Measurements from ENCODE around the gene B4GALNT3.
A peak's percentile ranks its signal among the peaks of the same experiment; 100 is the strongest.

The B4GALNT3 gene

DNA sequence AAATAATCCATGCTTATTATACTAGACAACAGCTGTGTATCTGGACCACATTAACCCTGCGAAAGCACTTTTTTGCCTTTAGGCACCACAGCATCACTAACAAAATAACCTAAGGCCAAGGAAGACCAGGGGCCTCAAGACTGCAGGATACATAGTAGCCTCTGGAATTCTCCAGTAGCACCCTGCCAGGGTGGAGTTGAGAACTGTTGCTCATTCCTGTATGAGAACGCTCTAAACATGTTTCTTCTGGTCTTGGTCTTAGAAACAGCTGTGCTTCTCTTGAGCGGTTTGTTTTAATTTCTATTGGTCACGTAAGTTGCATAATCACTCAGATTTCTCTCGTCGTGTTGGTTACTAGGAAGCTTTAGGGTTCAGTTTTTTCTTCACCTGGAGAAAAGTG lies 7.9 kb downstream of the B4GALNT3 start:
- H3K4me3 ChIP-seq (replicated peaks; ENCODE audit: low read depth, low read length) = no peak overlapping the region
- no peak for DNase-seq (ENCODE audit: low read depth)
- TF ChIP-seq, protein P1, sequence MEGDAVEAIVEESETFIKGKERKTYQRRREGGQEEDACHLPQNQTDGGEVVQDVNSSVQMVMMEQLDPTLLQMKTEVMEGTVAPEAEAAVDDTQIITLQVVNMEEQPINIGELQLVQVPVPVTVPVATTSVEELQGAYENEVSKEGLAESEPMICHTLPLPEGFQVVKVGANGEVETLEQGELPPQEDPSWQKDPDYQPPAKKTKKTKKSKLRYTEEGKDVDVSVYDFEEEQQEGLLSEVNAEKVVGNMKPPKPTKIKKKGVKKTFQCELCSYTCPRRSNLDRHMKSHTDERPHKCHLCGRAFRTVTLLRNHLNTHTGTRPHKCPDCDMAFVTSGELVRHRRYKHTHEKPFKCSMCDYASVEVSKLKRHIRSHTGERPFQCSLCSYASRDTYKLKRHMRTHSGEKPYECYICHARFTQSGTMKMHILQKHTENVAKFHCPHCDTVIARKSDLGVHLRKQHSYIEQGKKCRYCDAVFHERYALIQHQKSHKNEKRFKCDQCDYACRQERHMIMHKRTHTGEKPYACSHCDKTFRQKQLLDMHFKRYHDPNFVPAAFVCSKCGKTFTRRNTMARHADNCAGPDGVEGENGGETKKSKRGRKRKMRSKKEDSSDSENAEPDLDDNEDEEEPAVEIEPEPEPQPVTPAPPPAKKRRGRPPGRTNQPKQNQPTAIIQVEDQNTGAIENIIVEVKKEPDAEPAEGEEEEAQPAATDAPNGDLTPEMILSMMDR (IDR thresholded peaks at IDR 0.05; ENCODE audit: low read length, missing control alignments) = no peak

DNA sequence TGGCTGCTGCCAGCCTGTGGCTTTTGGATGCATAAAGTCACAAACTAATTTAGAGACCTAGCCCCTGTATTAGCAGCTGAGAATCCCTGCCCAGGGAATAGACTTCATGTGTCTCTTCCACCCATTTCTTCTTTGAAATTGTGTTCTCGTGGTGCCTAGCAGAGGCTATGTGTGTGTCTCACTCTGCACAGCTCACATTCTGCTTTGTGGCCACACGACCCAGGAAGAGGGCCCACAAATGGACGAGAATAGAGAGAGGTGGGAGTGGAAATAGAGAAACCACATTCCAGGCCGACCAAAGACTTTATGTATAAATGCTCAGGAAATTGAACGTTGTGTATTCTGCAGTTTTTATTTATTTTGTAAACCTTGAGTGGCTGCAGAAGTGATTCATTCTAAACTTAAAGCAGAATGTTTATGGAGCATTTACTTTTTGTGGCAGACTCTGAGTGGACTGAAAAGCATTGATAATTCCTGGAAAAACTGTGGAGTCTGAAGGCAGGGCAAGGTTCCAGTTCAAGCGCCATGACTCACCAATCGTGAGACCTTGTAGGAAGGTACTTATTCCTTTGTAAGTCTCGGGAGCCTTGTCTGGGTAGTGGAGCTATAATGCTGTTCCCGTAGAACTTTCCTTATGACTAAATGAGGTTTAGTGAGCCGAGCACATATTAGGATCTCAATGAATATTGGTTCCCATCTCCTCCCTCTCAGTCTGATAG lies 9.1 kb downstream of the B4GALNT3 start:
- TF ChIP-seq, protein P1 (IDR thresholded peaks at IDR 0.05; ENCODE audit: low read length, missing control alignments) = no peak
- peak; percentile 7 for DNase-seq (ENCODE audit: low read depth)
- no peak overlapping the region for H3K4me3 ChIP-seq (replicated peaks; ENCODE audit: low read depth, low read length)

DNA sequence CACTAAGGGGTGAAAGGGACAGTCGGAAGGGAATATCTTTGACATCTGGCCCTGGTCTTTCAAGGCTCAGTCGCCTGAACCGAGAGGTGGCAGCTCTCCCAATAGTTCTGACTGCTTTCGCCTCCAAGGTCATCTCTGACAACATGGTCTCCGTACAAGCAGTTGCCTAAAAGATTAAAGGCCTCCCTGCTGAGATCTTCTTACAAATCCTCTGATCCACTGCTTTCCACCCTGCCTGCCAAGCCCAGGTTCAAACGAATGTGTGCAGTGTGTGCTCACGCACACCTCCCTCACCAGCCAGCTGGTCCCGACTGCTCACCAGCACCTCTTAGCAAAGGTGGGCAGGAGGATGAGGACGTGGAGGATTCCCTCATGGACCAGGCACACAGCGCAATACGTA lies 10.4 kb downstream of the B4GALNT3 start:
- no peak overlapping the region for H3K4me3 ChIP-seq (replicated peaks; ENCODE audit: low read depth, low read length)
- TF ChIP-seq, protein P1 (IDR thresholded peaks at IDR 0.05; ENCODE audit: low read length, missing control alignments) = no peak
- DNase-seq (ENCODE audit: low read depth) = no peak

DNA sequence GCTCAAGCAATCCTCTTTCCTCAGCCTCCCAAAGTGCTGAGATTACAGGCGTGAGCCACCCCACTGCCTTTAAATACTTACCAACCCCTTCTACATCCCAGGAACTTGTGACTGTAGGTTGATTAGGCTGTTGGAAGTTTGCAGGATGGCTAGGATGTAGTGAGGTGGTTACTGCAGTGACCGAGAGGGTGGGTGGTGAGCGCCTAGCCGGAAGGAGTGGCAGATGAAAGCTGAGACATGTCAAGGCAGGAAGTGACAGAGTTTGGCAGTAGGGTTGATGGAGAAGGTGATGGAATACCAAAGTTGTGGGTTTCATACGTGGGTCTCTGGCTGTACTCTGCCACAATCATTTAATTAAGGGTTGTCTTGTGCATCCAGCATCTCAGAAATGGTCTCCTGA lies 13.5 kb downstream of the B4GALNT3 start:
- TF ChIP-seq, protein P1 (IDR thresholded peaks at IDR 0.05; ENCODE audit: low read length, missing control alignments) = no peak
- no peak overlapping the region for H3K4me3 ChIP-seq (replicated peaks; ENCODE audit: low read depth, low read length)
- DNase-seq (ENCODE audit: low read depth) = no peak

DNA sequence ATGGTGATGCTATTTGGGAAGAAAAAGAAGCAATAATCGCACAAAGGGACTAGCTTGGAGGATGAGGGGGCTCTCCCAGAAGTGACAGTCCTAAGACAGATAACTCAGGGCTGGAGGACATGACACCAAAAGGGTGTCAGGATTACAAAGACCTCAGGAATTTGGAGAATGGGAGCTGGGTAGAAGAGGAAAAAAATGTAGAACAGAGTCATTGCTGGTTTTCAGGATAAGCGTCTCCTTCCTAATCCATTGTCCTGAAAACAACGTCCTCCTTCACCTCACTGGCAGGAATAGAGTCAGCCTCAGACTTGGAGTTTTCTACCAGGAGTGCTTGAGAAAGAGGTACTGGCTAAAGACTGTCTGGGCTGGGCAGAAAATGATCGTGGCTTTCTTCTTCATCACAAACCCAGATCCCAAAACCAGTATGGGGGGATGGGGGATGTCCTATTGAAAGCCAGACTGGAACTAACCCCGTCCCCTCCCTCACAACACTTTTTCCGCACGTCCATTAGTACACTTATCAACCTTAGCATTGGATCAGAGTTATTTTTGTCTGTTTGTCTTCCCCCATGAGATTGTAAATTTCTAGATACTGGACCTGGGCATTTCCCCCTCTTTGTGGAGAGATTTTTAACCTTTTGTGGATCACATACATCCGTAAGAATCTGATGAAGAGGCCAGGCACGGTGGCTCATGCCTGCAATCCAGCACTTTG lies 14.3 kb downstream of the B4GALNT3 start:
- TF ChIP-seq, protein P1 (IDR thresholded peaks at IDR 0.05; ENCODE audit: low read length, missing control alignments) = no peak
- DNase-seq (ENCODE audit: low read depth) = no peak

DNA sequence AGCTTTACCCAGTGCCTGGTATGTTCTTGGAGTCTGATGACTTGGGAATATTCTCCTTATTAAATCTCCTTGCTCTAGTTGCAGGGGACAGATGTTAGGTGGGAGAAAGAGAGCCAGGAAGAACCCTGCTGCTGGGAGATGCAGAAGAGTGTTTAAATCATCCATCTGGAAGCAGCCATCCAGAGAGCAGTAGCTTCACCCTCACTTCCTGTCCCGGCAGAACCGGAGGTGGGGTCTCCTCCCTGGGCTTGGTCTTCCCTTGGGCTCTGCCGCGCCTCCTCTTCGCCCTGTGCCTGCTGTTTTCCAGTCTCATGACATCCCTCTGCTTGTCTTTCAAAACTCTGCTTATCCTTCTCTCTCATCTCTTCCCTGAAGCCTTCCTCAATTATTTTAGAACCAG lies 15.5 kb downstream of the B4GALNT3 start:
- TF ChIP-seq, protein P1 (IDR thresholded peaks at IDR 0.05; ENCODE audit: low read length, missing control alignments) = no peak

More for the DNA sequence above, 14.3 kb downstream of the B4GALNT3 start:
- H3K4me3 ChIP-seq (replicated peaks; ENCODE audit: low read depth, low read length) = no peak overlapping the region

More for the DNA sequence above, 15.5 kb downstream of the B4GALNT3 start:
- DNase-seq (ENCODE audit: low read depth) = no peak
- H3K4me3 ChIP-seq (replicated peaks; ENCODE audit: low read depth, low read length) = no peak overlapping the region

Data from fibroblast of pulmonary artery (primary cell).